Adrenal gland (tissue), 5 donors: ENCODE measurements around the gene MACF1.
"Not testable (repeated sequence)": the region's sequence is repeated elsewhere in the genome, so short reads cannot be mapped to it uniquely, and the experiment has no call there.

Source experiments
- CTCF ChIP-seq, 6 experiments: fragments of 450-650 bp in 4 of 6; fragments of 200-600 bp in 2 of 6; sonication (generic) in 1 of 6; IDR thresholded peaks; 1 replicate in 5 of 6; 2 replicates in 1 of 6; pipeline versions ENCODE4 v1.5.1 to v1.8.0; 2016 to 2021; ENCODE audit warnings: antibody characterized with exemption in 6 of 6, mild to moderate bottlenecking in 2 of 6, moderate library complexity in 1 of 6
- POLR2A ChIP-seq, 2 donors: fragments of 450-650 bp; IDR thresholded peaks; one replicate each; pipeline ENCODE4 v1.6.1; 2017; ENCODE audit warnings: antibody characterized with exemption in 2 of 2, mild to moderate bottlenecking in 2 of 2, moderate library complexity in 1 of 2
- donor health status: DM: no; HTN: no; CAD: no.

DNA sequence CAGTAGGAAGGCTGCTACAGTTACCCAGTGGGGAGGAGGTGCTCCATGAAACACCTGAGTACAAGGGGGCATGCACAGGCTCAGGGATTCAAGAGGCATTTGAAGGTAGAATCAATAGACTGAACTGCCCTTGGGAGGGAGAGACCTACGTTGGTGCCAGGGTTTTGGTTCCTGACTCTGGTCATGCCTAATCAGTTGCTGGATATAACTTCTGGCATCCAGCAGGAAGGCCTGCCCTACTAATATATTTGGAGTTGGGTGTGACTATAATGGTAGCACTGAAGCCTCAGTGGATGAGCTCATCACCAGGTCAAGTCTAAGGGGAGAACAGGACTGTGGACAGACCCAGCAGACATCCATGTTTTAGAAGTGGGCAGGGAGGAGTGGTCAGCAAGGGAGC is 271.1 kb downstream of the MACF1 start:
- not testable (repeated sequence) for TF ChIP-seq CTCF, POLR2A (IDR thresholded peaks at IDR 0.05)
